ENCODE results near the gene SH3PXD2A.

GRCh38 chr10:103555325-103555649 lies 300.1 kb downstream of the SH3PXD2A start:
- TF ChIP-seq CTCF (conservative IDR thresholded peaks at IDR 0.05): no peak
- TF ChIP-seq ZFX (IDR thresholded peaks at IDR 0.05): no peak

Measured in C4-2B (cell line).